ENCODE data around the gene TMEM91.

TMEM91 gene

GRCh38 chr19:41413947-41414346 is 37.6 kb downstream of the TMEM91 start:
- peaks cover 55% of the 10 kb centered on the region for H3K36me3 ChIP-seq (ENCODE audit: insufficient read depth, low read length)
- H4K20me1 ChIP-seq (ENCODE audit: insufficient read depth, low read length), result no peaks in the 10 kb centered on the region
- TF ChIP-seq, protein P1, sequence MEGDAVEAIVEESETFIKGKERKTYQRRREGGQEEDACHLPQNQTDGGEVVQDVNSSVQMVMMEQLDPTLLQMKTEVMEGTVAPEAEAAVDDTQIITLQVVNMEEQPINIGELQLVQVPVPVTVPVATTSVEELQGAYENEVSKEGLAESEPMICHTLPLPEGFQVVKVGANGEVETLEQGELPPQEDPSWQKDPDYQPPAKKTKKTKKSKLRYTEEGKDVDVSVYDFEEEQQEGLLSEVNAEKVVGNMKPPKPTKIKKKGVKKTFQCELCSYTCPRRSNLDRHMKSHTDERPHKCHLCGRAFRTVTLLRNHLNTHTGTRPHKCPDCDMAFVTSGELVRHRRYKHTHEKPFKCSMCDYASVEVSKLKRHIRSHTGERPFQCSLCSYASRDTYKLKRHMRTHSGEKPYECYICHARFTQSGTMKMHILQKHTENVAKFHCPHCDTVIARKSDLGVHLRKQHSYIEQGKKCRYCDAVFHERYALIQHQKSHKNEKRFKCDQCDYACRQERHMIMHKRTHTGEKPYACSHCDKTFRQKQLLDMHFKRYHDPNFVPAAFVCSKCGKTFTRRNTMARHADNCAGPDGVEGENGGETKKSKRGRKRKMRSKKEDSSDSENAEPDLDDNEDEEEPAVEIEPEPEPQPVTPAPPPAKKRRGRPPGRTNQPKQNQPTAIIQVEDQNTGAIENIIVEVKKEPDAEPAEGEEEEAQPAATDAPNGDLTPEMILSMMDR (IDR thresholded peaks at IDR 0.05; ENCODE audit: low read length), result no peak
- TF ChIP-seq EZH2 (IDR thresholded peaks at IDR 0.05; ENCODE audit: borderline replicate concordance, low read length), result no peak
- H3K4me3 ChIP-seq (ENCODE audit: low read depth, low read length, poor library complexity, severe bottlenecking), result no peak overlapping the region
- H3F3A ChIP-seq (ENCODE audit: insufficient read depth, low read length), result no peaks in the 10 kb centered on the region
- no peak overlapping the region for H2AFZ ChIP-seq (ENCODE audit: low read length)
- H3K79me2 ChIP-seq (ENCODE audit: insufficient read depth, low read length), result no peaks in the 10 kb centered on the region
- H3K4me2 ChIP-seq (ENCODE audit: low read length), result no peak overlapping the region
- H3K9me3 ChIP-seq (ENCODE audit: low read length), result no peaks in the 10 kb centered on the region
- no peak overlapping the region for H3K9ac ChIP-seq (ENCODE audit: low read length)
- H3K27me3 ChIP-seq (ENCODE audit: insufficient read depth, low read length), result no peaks in the 10 kb centered on the region
- H3K9me2 ChIP-seq (ENCODE audit: low read depth, low read length), result no peaks in the 10 kb centered on the region
- H3K27ac ChIP-seq (ENCODE audit: low read depth, low read length, poor library complexity, severe bottlenecking), result no peak overlapping the region
- no peaks in the 10 kb centered on the region for H3K4me1 ChIP-seq (ENCODE audit: insufficient read depth, low read length, severe bottlenecking)

- H2AFZ ChIP-seq (ENCODE audit: low read length), result no peak overlapping the region
- TF ChIP-seq, protein P1 (IDR thresholded peaks at IDR 0.05; ENCODE audit: low read length), result no peak
- no peaks in the 10 kb centered on the region for H3F3A ChIP-seq (ENCODE audit: insufficient read depth, low read length)
- no peak overlapping the region for H3K4me2 ChIP-seq (ENCODE audit: low read length)
- H3K79me2 ChIP-seq (ENCODE audit: insufficient read depth, low read length), result no peaks in the 10 kb centered on the region
- H3K4me1 ChIP-seq (ENCODE audit: insufficient read depth, low read length, severe bottlenecking), result no peaks in the 10 kb centered on the region
- H3K4me3 ChIP-seq (ENCODE audit: low read depth, low read length, poor library complexity, severe bottlenecking), result no peak overlapping the region
- no peaks in the 10 kb centered on the region for H3K27me3 ChIP-seq (ENCODE audit: insufficient read depth, low read length)
- H3K36me3 ChIP-seq (ENCODE audit: insufficient read depth, low read length), result peaks cover 60% of the 10 kb centered on the region
- H4K20me1 ChIP-seq (ENCODE audit: insufficient read depth, low read length), result no peaks in the 10 kb centered on the region
- H3K9ac ChIP-seq (ENCODE audit: low read length), result no peak overlapping the region
- no peaks in the 10 kb centered on the region for H3K9me2 ChIP-seq (ENCODE audit: low read depth, low read length)
- H3K9me3 ChIP-seq (ENCODE audit: low read length), result no peaks in the 10 kb centered on the region
- no peak overlapping the region for H3K27ac ChIP-seq (ENCODE audit: low read depth, low read length, poor library complexity, severe bottlenecking)
These were observed 38.1 kb downstream of the TMEM91 start for GRCh38 chr19:41414461-41414860.

DNA sequence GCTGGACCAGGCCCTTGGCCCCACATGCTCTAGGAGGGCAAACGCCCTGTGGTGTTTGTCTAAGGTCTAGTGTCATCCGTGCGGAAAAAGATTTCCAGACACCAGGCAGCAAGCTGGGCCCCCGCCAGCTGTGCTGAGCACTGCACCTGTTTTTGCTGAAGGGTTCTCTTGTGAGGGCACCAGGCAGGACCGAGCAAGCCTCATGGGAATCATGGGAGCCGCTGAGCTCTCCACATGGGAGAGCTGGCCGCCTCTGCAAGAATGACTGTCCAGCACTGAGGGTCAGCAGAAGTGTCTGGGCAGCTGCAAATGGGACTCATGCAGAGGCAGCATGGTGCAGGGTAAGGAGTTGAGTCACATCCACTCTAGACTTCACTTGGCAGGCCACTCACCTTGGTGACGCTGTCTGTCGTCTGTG is 38.8 kb downstream of the TMEM91 start:
- Histone ChIP-seq H3K4me3 (ENCODE audit: low read depth, low read length, poor library complexity, severe bottlenecking) (no peak overlapping the region), H3K27ac (ENCODE audit: low read depth, low read length, poor library complexity, severe bottlenecking) (no peak overlapping the region), H3K9me3 (ENCODE audit: low read length) (no peaks in the 10 kb centered on the region), H3F3A (ENCODE audit: insufficient read depth, low read length) (no peaks in the 10 kb centered on the region), H3K9me2 (ENCODE audit: low read depth, low read length) (no peaks in the 10 kb centered on the region), H2AFZ (ENCODE audit: low read length) (no peak overlapping the region), H3K36me3 (ENCODE audit: insufficient read depth, low read length) (peaks cover 64% of the 10 kb centered on the region), H3K79me2 (ENCODE audit: insufficient read depth, low read length) (no peaks in the 10 kb centered on the region), H3K4me2 (ENCODE audit: low read length) (no peak overlapping the region), H3K9ac (ENCODE audit: low read length) (no peak overlapping the region), H3K4me1 (ENCODE audit: insufficient read depth, low read length, severe bottlenecking) (no peaks in the 10 kb centered on the region), H3K27me3 (ENCODE audit: insufficient read depth, low read length) (no peaks in the 10 kb centered on the region), H4K20me1 (ENCODE audit: insufficient read depth, low read length) (no peaks in the 10 kb centered on the region)
- TF ChIP-seq, protein P1 (IDR thresholded peaks at IDR 0.05; ENCODE audit: low read length), result no peak
- TF ChIP-seq EZH2 (IDR thresholded peaks at IDR 0.05; ENCODE audit: borderline replicate concordance, low read length), result no peak

All from OCI-LY1 (cell line).